ENCODE results near the gene XPNPEP2. TPM values are rescaled to one million over a fixed set of nuclear protein-coding genes. Genes with fewer than 3 reads are reported as not detected.

Gene XPNPEP2
- total RNA-seq, 1 experiment from 2014 or later: 0.11 TPM

GRCh38 chrX:129781134-129781672 lies 42.4 kb downstream of the XPNPEP2 start (continued):
- TF ChIP-seq, protein P1, sequence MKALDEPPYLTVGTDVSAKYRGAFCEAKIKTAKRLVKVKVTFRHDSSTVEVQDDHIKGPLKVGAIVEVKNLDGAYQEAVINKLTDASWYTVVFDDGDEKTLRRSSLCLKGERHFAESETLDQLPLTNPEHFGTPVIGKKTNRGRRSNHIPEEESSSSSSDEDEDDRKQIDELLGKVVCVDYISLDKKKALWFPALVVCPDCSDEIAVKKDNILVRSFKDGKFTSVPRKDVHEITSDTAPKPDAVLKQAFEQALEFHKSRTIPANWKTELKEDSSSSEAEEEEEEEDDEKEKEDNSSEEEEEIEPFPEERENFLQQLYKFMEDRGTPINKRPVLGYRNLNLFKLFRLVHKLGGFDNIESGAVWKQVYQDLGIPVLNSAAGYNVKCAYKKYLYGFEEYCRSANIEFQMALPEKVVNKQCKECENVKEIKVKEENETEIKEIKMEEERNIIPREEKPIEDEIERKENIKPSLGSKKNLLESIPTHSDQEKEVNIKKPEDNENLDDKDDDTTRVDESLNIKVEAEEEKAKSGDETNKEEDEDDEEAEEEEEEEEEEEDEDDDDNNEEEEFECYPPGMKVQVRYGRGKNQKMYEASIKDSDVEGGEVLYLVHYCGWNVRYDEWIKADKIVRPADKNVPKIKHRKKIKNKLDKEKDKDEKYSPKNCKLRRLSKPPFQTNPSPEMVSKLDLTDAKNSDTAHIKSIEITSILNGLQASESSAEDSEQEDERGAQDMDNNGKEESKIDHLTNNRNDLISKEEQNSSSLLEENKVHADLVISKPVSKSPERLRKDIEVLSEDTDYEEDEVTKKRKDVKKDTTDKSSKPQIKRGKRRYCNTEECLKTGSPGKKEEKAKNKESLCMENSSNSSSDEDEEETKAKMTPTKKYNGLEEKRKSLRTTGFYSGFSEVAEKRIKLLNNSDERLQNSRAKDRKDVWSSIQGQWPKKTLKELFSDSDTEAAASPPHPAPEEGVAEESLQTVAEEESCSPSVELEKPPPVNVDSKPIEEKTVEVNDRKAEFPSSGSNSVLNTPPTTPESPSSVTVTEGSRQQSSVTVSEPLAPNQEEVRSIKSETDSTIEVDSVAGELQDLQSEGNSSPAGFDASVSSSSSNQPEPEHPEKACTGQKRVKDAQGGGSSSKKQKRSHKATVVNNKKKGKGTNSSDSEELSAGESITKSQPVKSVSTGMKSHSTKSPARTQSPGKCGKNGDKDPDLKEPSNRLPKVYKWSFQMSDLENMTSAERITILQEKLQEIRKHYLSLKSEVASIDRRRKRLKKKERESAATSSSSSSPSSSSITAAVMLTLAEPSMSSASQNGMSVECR (CRISPR knock-in tag; IDR thresholded peaks at IDR 0.05; ENCODE audit: borderline replicate concordance): no peak
- TF ChIP-seq, protein P2, sequence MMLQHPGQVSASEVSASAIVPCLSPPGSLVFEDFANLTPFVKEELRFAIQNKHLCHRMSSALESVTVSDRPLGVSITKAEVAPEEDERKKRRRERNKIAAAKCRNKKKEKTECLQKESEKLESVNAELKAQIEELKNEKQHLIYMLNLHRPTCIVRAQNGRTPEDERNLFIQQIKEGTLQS (CRISPR knock-in tag; conservative IDR thresholded peaks at IDR 0.05): no peak
- TF ChIP-seq ATF2 (CRISPR knock-in tag; IDR thresholded peaks at IDR 0.05; ENCODE audit: borderline replicate concordance, low read depth) (no peak), ZNF121 (CRISPR knock-in tag; IDR thresholded peaks at IDR 0.05) (no peak), ZNF138 (CRISPR knock-in tag; conservative IDR thresholded peaks at IDR 0.05) (no peak), ATF1 (CRISPR knock-in tag; IDR thresholded peaks at IDR 0.05) (no peak), ESRRA (CRISPR knock-in tag; IDR thresholded peaks at IDR 0.05; ENCODE audit: borderline replicate concordance) (no peak), CREB1 (CRISPR knock-in tag; IDR thresholded peaks at IDR 0.05) (no peak)
- TF ChIP-seq, protein P3, sequence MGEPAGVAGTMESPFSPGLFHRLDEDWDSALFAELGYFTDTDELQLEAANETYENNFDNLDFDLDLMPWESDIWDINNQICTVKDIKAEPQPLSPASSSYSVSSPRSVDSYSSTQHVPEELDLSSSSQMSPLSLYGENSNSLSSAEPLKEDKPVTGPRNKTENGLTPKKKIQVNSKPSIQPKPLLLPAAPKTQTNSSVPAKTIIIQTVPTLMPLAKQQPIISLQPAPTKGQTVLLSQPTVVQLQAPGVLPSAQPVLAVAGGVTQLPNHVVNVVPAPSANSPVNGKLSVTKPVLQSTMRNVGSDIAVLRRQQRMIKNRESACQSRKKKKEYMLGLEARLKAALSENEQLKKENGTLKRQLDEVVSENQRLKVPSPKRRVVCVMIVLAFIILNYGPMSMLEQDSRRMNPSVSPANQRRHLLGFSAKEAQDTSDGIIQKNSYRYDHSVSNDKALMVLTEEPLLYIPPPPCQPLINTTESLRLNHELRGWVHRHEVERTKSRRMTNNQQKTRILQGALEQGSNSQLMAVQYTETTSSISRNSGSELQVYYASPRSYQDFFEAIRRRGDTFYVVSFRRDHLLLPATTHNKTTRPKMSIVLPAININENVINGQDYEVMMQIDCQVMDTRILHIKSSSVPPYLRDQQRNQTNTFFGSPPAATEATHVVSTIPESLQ (CRISPR knock-in tag; IDR thresholded peaks at IDR 0.05): no peak
- TF ChIP-seq, protein P4, sequence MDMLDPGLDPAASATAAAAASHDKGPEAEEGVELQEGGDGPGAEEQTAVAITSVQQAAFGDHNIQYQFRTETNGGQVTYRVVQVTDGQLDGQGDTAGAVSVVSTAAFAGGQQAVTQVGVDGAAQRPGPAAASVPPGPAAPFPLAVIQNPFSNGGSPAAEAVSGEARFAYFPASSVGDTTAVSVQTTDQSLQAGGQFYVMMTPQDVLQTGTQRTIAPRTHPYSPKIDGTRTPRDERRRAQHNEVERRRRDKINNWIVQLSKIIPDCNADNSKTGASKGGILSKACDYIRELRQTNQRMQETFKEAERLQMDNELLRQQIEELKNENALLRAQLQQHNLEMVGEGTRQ (CRISPR knock-in tag; IDR thresholded peaks at IDR 0.05): no peak

- DNase-seq (ENCODE audit: low spot score): no peak
These were observed 43.1 kb downstream of the XPNPEP2 start for GRCh38 chrX:129781680-129782495.

More at GRCh38 chrX:129781680-129782495, 43.1 kb downstream of the XPNPEP2 start:
- ChIA-PET POLR2A (interaction anchor here (1.0 kb wide), 1 partner anchor 25 kb away, joined by 3 read pairs; no protein-coding TSS in a partner anchor), CTCF (interaction anchor here (1.4 to 1.5 kb wide), 2 partner anchors 26 to 28 kb away, joined by 3 to 6 read pairs; no protein-coding TSS in a partner anchor)
- TF ChIP-seq OVOL2 (CRISPR knock-in tag; IDR thresholded peaks at IDR 0.05; ENCODE audit: borderline replicate concordance) (no peak), ZBTB43 (CRISPR knock-in tag; IDR thresholded peaks at IDR 0.05) (no peak), ZNF317 (CRISPR knock-in tag; IDR thresholded peaks at IDR 0.05; ENCODE audit: borderline replicate concordance, low read depth) (no peak)
- no peaks in the 10 kb centered on the region for H3K4me1 Mint-ChIP-seq
- H3K27me3 Mint-ChIP-seq (ENCODE audit: low read depth): no peaks in the 10 kb centered on the region; the same call in 1 of the 2 replicates
- H3K9me3 Mint-ChIP-seq: no peaks in the 10 kb centered on the region
- no peak overlapping the region for H3K4me3 Mint-ChIP-seq
- H3K36me3 Mint-ChIP-seq: no peaks in the 10 kb centered on the region
- ATAC-seq: no peak
- no peak overlapping the region for H3K27ac Mint-ChIP-seq
